Left lung (tissue), 10 donors: ENCODE data around the gene ANKRD33. TPM values are rescaled to one million over a fixed set of nuclear protein-coding genes. Genes with fewer than 3 reads are reported as not detected.

Experiments
- ATAC-seq: fragments of 200-7000 bp; cut with Tn5 transposase; one replicate; pipeline ENCODE4 v1.9.1; 2020; ENCODE audit warnings: moderate library complexity
- DNase-seq, 4 donors: peaks; one replicate each; pipeline ENCODE4 v3.0.0-alpha.2; 2013 to 2020
- H3K27ac ChIP-seq, 2 donors: fragments of 200-600 bp; sonication (generic) in 1 of 2; one replicate each; pipeline versions ENCODE4 v1.5.0 to v1.8.0; 2020 to 2021
- H3K27me3 ChIP-seq, 2 donors: fragments of 200-600 bp; sonication (generic) in 1 of 2; one replicate each; pipeline versions ENCODE4 v1.5.0 to v1.8.0; 2020 to 2021
- H3K36me3 ChIP-seq, 2 donors: fragments of 200-600 bp; sonication (generic) in 1 of 2; one replicate each; pipeline versions ENCODE4 v1.5.0 to v1.8.0; 2020 to 2021
- H3K4me1 ChIP-seq, 2 donors: fragments of 200-600 bp; one replicate each; pipeline ENCODE4 v1.8.0; 2021
- H3K4me3 ChIP-seq, 2 donors: fragments of 200-600 bp; sonication (generic) in 1 of 2; one replicate each; pipeline versions ENCODE4 v1.5.0 to v1.8.0; 2020 to 2021; ENCODE audit warnings: mild to moderate bottlenecking in 1 of 2
- H3K9me3 ChIP-seq, 2 donors: fragments of 200-600 bp; sonication (generic) in 1 of 2; one replicate each; pipeline versions ENCODE4 v1.5.0 to v1.8.0; 2020 to 2021
- CTCF ChIP-seq, 2 donors: fragments of 200-600 bp; sonication (generic) in 1 of 2; IDR thresholded peaks; one replicate each; pipeline versions ENCODE4 v1.5.0 to v1.8.0; 2021; ENCODE audit warnings: antibody characterized with exemption in 2 of 2
- intact Hi-C, 2 donors: fragments of 100-400 bp; cut with DNase I; formaldehyde crosslinking; loops; one replicate each; pipeline versions ENCODE4 v1.11.2 to v1.14.2; 2022
- polyA plus RNA-seq, 6 donors: library from polyadenylated mRNA; unstranded; fragments of 120-200 nt; gene quantifications; one replicate each; pipeline ENCODE4 v1.2.1, GENCODE V29; 2013; ENCODE audit not compliant: insufficient read length in 6 of 6
- total RNA-seq, 2 donors: library from RNA; stranded (reverse); fragmentation: NEBNext Ultra II Directional; extraction: Animal tissue kit (Norgen Biotek cat#: 25700); gene quantifications; one replicate each; pipeline ENCODE4 v1.2.1, GENCODE V29; 2021
- donor health status: DM: no; HTN: yes; CAD: no.
- donor health status: DM: no; HTN: no; CAD: no.

ANKRD33 gene
- total and polyA plus RNA-seq, 8 donors, result 0.08 to 0.13 (median 0.08) TPM; not detected in 5

- peaks cover 14 to 42% of the 10 kb centered on the region in 2 donors for H3K4me1 ChIP-seq
- intact Hi-C loops, result no loop called here
- peak overlapping the region; percentile 50 to 68 for H3K27ac ChIP-seq
- ATAC-seq, result no peak
- peaks cover 0 to 7% of the 10 kb centered on the region in 2 donors for H3K36me3 ChIP-seq
- TF ChIP-seq CTCF (IDR thresholded peaks at IDR 0.05), result no peak
- no peaks in the 10 kb centered on the region for H3K9me3 ChIP-seq
- H3K27me3 ChIP-seq, result no peaks in the 10 kb centered on the region
- H3K4me3 ChIP-seq, result no peak overlapping the region
- no peak for DNase-seq
Measured at GRCh38 chr12:51925346-51926063, 37.6 kb downstream of the ANKRD33 start.

- Histone ChIP-seq H3K27me3 (no peaks in the 10 kb centered on the region), H3K9me3 (no peaks in the 10 kb centered on the region), H3K36me3 (peaks cover 0 to 2% of the 10 kb centered on the region in 2 donors), H3K4me3 (no peak overlapping the region), H3K27ac (peak overlapping the region; percentile 50 to 68), H3K4me1 (peaks cover 14 to 41% of the 10 kb centered on the region in 2 donors)
- intact Hi-C loops, result no loop called here
- DNase-seq, result no peak
- TF ChIP-seq CTCF (IDR thresholded peaks at IDR 0.05), result no peak
- ATAC-seq, result no peak
Measured at GRCh38 chr12:51926064-51926632, 38.2 kb downstream of the ANKRD33 start.

GRCh38 chr12:51926718-51927117, 38.8 kb downstream of the ANKRD33 start:
- no peak for DNase-seq
- peak; percentile 24 to 63 for TF ChIP-seq CTCF (IDR thresholded peaks at IDR 0.05)
- Histone ChIP-seq H3K9me3 (no peaks in the 10 kb centered on the region), H3K27ac (peak overlapping the region; percentile 9 to 68), H3K4me3 (no peak overlapping the region), H3K36me3 (no peaks in the 10 kb centered on the region), H3K27me3 (no peaks in the 10 kb centered on the region), H3K4me1 (peaks cover 14 to 35% of the 10 kb centered on the region in 2 donors)
- intact Hi-C loops, result no loop called here
- ATAC-seq, result peak; percentile 27

- H3K27me3 ChIP-seq, result no peaks in the 10 kb centered on the region
- no peak for TF ChIP-seq CTCF (IDR thresholded peaks at IDR 0.05)
- H3K27ac ChIP-seq, result no peak overlapping the region
- H3K9me3 ChIP-seq, result no peaks in the 10 kb centered on the region
- H3K36me3 ChIP-seq, result no peaks in the 10 kb centered on the region
- ATAC-seq, result peak; percentile 83
- H3K4me1 ChIP-seq, result no peaks in the 10 kb centered on the region
- no peak for DNase-seq
- H3K4me3 ChIP-seq, result no peak overlapping the region
- intact Hi-C loops, result no loop called here
Measured at GRCh38 chr12:51932218-51933076, 44.5 kb downstream of the ANKRD33 start.

GRCh38 chr12:51934080-51934479, 46.2 kb downstream of the ANKRD33 start:
- intact Hi-C loops, result no loop called here
- no peak for TF ChIP-seq CTCF (IDR thresholded peaks at IDR 0.05)
- DNase-seq (no peak), ATAC-seq (no peak)
- Histone ChIP-seq H3K36me3 (no peaks in the 10 kb centered on the region), H3K4me1 (no peaks in the 10 kb centered on the region), H3K27me3 (no peaks in the 10 kb centered on the region), H3K9me3 (no peaks in the 10 kb centered on the region), H3K27ac (no peak overlapping the region), H3K4me3 (no peak overlapping the region)
